OCI-LY1 (cell line): ENCODE data around the gene SMIM7.
"Not testable (repeated sequence)": the region's sequence is repeated elsewhere in the genome, so short reads cannot be mapped to it uniquely, and the experiment has no call there.

Source experiments
- H2AFZ ChIP-seq: fragments of 200-600 bp; sonication (generic), shearing (Covaris generic); 2 replicates; pipeline ENCODE4 v1.6.0; 2014; ENCODE audit warnings: antibody characterized with exemption, mild to moderate bottlenecking, low read length
- H3F3A ChIP-seq: fragments of 200-600 bp; sonication (generic), shearing (Covaris generic); 2 replicates; pipeline ENCODE4 v1.6.0; 2014; ENCODE audit warnings: mild to moderate bottlenecking, antibody characterized with exemption, low read length, moderate library complexity; ENCODE audit not compliant: insufficient read depth
- H3K27ac ChIP-seq: fragments of 200-600 bp; sonication (generic); 2 replicates; pipeline ENCODE4 v1.5.1; 2014; ENCODE audit warnings: low read length, mixed run types, mild to moderate bottlenecking, low read depth; ENCODE audit not compliant: poor library complexity, severe bottlenecking
- H3K27me3 ChIP-seq: fragments of 200-600 bp; sonication (generic); 2 replicates; pipeline ENCODE4 v1.6.0; 2014; ENCODE audit warnings: antibody characterized with exemption, mild to moderate bottlenecking, low read length, moderate library complexity; ENCODE audit not compliant: insufficient read depth
- H3K36me3 ChIP-seq: fragments of 200-600 bp; sonication (generic); 2 replicates; pipeline ENCODE4 v1.6.1; 2014; ENCODE audit warnings: mild to moderate bottlenecking, antibody characterized with exemption, low read length, moderate library complexity, mixed read lengths; ENCODE audit not compliant: insufficient read depth
- H3K4me1 ChIP-seq: fragments of 200-600 bp; sonication (generic); 2 replicates; pipeline ENCODE4 v1.5.1; 2014; ENCODE audit warnings: mild to moderate bottlenecking, low read length, moderate library complexity; ENCODE audit not compliant: insufficient read depth, severe bottlenecking
- H3K4me2 ChIP-seq: fragments of 200-600 bp; sonication (generic), shearing (Covaris generic); 2 replicates; pipeline ENCODE4 v1.6.1; 2014; ENCODE audit warnings: low read length
- H3K4me3 ChIP-seq: fragments of 200-600 bp; sonication (generic); 2 replicates; pipeline ENCODE4 v1.5.1; 2014; ENCODE audit warnings: low read length, low read depth, mild to moderate bottlenecking, mixed read lengths; ENCODE audit not compliant: poor library complexity, severe bottlenecking
- H3K79me2 ChIP-seq: fragments of 200-600 bp; shearing (Covaris generic); 2 replicates; pipeline ENCODE4 v1.6.1; 2016; ENCODE audit warnings: mixed run types, low read length, mixed read lengths; ENCODE audit not compliant: insufficient read depth
- H3K9ac ChIP-seq: fragments of 200-600 bp; sonication (generic), shearing (Covaris generic); 2 replicates; pipeline ENCODE4 v1.6.1; 2014; ENCODE audit warnings: mild to moderate bottlenecking, low read length, mixed read lengths
- H3K9me2 ChIP-seq: fragments of 200-600 bp; sonication (generic), shearing (Covaris generic); 2 replicates; pipeline ENCODE4 v1.6.1; 2014; ENCODE audit warnings: low read depth, mild to moderate bottlenecking, low read length, mixed read lengths
- H3K9me3 ChIP-seq: fragments of 200-600 bp; shearing (Covaris generic); 2 replicates; pipeline ENCODE4 v1.6.1; 2014; ENCODE audit warnings: low read length, mixed read lengths
- H4K20me1 ChIP-seq: fragments of 200-600 bp; sonication (generic), shearing (Covaris generic); 2 replicates; pipeline ENCODE4 v1.6.0; 2016; ENCODE audit warnings: mild to moderate bottlenecking, low read length; ENCODE audit not compliant: insufficient read depth
- EZH2 ChIP-seq: fragments of 200-600 bp; sonication (generic), shearing (Covaris generic); IDR thresholded peaks from 2 replicates; pipeline ENCODE4 v1.8.0; 2017; ENCODE audit warnings: borderline replicate concordance, mixed run types, mild to moderate bottlenecking, antibody characterized with exemption, low read length, moderate library complexity, mixed read lengths
- TF ChIP-seq, protein P1 (sequence below): fragments of 200-600 bp; sonication (generic), shearing (Covaris generic); IDR thresholded peaks from 2 replicates; pipeline ENCODE4 v1.5.1; 2017; ENCODE audit warnings: mild to moderate bottlenecking, antibody characterized with exemption, low read length, moderate library complexity, mixed read lengths

The SMIM7 gene

DNA sequence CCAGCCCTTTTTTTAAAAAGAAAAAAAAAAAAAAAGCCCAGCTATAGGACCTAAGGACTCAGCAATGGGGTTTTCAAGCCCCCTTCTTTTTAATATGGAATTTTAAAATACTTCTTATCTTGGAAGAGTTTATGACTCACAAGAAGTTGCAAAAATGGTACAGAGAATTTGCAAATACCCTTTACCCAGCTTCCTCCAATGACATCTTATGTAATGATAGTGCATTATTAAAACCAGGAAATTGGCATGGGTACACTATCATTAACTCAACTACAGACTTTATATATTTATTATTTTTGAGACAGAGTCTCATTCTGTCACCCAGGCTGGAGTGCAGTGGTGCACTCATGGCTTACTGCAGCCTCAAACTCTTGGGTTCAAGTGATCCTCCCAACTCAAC is 17.1 kb upstream of the SMIM7 start:
- H4K20me1 ChIP-seq = no peaks in the 10 kb centered on the region
- H3K4me1 ChIP-seq = no peaks in the 10 kb centered on the region
- H3K9ac ChIP-seq = no peak overlapping the region
- H3K27ac ChIP-seq = no peak overlapping the region
- H3K36me3 ChIP-seq = peaks cover 22% of the 10 kb centered on the region
- TF ChIP-seq EZH2 = no peak
- TF ChIP-seq, protein P1, sequence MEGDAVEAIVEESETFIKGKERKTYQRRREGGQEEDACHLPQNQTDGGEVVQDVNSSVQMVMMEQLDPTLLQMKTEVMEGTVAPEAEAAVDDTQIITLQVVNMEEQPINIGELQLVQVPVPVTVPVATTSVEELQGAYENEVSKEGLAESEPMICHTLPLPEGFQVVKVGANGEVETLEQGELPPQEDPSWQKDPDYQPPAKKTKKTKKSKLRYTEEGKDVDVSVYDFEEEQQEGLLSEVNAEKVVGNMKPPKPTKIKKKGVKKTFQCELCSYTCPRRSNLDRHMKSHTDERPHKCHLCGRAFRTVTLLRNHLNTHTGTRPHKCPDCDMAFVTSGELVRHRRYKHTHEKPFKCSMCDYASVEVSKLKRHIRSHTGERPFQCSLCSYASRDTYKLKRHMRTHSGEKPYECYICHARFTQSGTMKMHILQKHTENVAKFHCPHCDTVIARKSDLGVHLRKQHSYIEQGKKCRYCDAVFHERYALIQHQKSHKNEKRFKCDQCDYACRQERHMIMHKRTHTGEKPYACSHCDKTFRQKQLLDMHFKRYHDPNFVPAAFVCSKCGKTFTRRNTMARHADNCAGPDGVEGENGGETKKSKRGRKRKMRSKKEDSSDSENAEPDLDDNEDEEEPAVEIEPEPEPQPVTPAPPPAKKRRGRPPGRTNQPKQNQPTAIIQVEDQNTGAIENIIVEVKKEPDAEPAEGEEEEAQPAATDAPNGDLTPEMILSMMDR = no peak
- no peak overlapping the region for H3K4me2 ChIP-seq
- H3K9me2 ChIP-seq = no peaks in the 10 kb centered on the region
- no peaks in the 10 kb centered on the region for H3F3A ChIP-seq
- no peaks in the 10 kb centered on the region for H3K9me3 ChIP-seq
- no peaks in the 10 kb centered on the region for H3K27me3 ChIP-seq
- H3K79me2 ChIP-seq = no peaks in the 10 kb centered on the region
- H2AFZ ChIP-seq = no peak overlapping the region
- H3K4me3 ChIP-seq = no peak overlapping the region

DNA sequence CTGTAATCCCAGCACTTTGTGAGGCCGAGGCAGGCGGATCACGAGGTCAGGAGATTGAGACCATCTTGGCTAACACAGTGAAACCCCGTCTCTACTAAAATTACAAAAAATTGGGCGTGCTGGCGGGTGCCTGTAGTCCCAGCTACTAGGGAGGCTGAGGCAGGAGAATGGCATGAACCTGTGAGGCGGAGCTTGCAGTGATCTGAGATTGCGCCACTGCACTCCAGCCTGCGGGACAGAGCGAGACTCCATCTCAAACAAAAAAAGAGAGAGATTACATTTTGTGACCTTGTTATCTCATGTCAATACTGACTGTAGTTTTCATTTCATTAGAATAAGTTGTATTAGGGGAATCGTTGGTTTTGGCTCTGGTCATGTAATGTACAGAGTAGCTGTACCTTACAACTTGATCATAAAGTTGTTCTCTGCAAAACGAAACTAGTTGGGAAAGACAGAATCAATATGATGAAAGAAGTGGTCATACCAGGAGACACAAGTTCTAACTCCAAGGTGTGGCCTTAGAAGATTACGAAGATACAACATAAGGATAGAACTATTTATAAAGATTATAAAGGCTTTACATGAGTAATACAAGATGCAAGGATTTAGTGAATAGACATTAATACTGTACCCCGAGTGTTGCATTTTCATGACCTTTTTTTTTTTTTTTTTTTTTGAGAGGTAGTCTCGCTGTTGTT is 16.3 kb upstream of the SMIM7 start:
- H2AFZ ChIP-seq = no peak overlapping the region

DNA sequence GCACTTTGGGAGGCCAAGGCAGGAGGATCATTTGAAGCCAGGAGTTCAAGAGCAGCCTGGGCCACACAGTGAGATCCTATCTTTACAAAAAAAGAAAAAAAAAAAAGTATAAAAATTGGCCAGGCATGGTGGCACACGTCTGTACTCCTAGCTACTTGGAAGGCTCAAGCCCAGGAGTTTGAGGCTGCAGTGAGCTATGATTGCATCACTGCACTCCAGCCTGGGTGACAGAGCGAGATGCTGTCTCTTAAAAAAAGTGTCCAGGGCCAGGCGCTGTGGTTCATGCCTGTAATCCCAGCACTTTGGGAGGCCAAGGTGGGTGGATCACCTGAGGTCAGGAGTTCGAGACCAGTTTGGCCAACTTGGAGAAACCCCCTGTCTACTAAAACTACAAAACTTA is 13.9 kb upstream of the SMIM7 start:
- H3K4me3 ChIP-seq, H3K9me2 ChIP-seq, H3K79me2 ChIP-seq, H4K20me1 ChIP-seq, H3K27me3 ChIP-seq, H3K27ac ChIP-seq, H2AFZ ChIP-seq, H3K4me1 ChIP-seq, H3F3A ChIP-seq, H3K4me2 ChIP-seq, H3K9me3 ChIP-seq, H3K9ac ChIP-seq, H3K36me3 ChIP-seq: not testable (repeated sequence)

More for the DNA sequence above, 16.3 kb upstream of the SMIM7 start:
- H3K79me2 ChIP-seq = no peaks in the 10 kb centered on the region
- no peak overlapping the region for H3K27ac ChIP-seq
- H3K9me3 ChIP-seq = no peaks in the 10 kb centered on the region
- TF ChIP-seq, protein P1 = no peak
- no peak for TF ChIP-seq EZH2
- H4K20me1 ChIP-seq = no peaks in the 10 kb centered on the region
- no peak overlapping the region for H3K4me2 ChIP-seq
- H3F3A ChIP-seq = no peaks in the 10 kb centered on the region
- H3K36me3 ChIP-seq = peaks cover 14% of the 10 kb centered on the region
- H3K4me1 ChIP-seq = no peaks in the 10 kb centered on the region
- H3K4me3 ChIP-seq = no peak overlapping the region
- no peaks in the 10 kb centered on the region for H3K27me3 ChIP-seq
- H3K9me2 ChIP-seq = no peaks in the 10 kb centered on the region
- no peak overlapping the region for H3K9ac ChIP-seq

DNA sequence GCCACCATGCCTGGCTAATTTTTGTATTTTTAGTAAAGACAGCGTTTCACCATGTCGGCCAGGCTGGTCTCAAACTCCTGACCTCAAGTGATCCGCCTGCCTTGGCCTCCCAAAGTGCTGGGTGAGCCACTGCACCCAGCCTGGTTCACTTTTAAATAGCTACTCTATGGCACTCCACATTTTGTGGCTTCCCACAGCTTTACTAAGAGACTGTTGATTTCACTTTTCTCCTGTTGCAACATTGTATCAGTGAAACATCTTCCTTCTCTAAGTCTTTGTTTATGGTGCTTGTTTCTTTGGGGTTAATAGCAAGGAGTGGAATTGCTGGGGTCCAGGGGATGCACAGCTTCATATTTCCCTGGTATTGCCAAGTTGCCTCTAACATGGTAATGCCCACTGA is 13.3 kb upstream of the SMIM7 start:
- no peaks in the 10 kb centered on the region for H3K9me3 ChIP-seq
- no peaks in the 10 kb centered on the region for H4K20me1 ChIP-seq
- H3K9ac ChIP-seq = no peak overlapping the region
- no peak overlapping the region for H3K4me3 ChIP-seq
- H3K9me2 ChIP-seq = no peaks in the 10 kb centered on the region
- no peaks in the 10 kb centered on the region for H3K27me3 ChIP-seq
- no peaks in the 10 kb centered on the region; the same call in 1 of the 2 replicates for H3K36me3 ChIP-seq
- H3K4me1 ChIP-seq = no peaks in the 10 kb centered on the region
- H3K27ac ChIP-seq = no peak overlapping the region
- no peaks in the 10 kb centered on the region for H3K79me2 ChIP-seq
- H3K4me2 ChIP-seq = no peak overlapping the region
- TF ChIP-seq EZH2 = no peak
- TF ChIP-seq, protein P1 = no peak
- H2AFZ ChIP-seq = no peak overlapping the region
- no peaks in the 10 kb centered on the region for H3F3A ChIP-seq
